Measurements from ENCODE around the gene SFTPB. TPM values are rescaled to one million over a fixed set of nuclear protein-coding genes. Genes with fewer than 3 reads are reported as not detected.
A peak's percentile ranks its signal among the peaks of the same experiment; 100 is the strongest.

The SFTPB gene
- total RNA-seq, 1 experiment from 2014 or later = not detected

GRCh38 chr2:85702800-85703199, 34.8 kb upstream of the SFTPB start:
- no peak for DNase-seq (ENCODE audit: low read depth)

DNA sequence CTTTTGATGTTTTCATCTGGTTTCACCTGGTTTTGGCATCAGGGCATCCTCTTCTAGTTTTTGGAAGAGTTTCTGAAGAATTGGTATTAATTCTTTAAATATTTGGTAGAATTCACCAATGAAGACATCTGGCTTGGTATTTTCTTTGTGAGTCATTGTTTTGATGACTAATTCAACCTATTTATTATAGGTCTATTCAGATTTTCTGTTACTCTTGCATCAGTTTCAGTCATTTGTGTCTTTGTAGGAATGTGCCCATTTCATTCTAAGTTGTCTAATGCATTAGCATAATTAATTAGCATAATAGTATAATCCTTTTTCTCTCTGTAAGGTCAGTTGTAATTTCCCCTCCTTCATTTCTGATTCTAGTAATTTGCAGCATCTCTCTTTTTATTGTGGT, 34.2 kb upstream of the SFTPB start:
- DNase-seq (ENCODE audit: low read depth) = peak; percentile 72

DNA sequence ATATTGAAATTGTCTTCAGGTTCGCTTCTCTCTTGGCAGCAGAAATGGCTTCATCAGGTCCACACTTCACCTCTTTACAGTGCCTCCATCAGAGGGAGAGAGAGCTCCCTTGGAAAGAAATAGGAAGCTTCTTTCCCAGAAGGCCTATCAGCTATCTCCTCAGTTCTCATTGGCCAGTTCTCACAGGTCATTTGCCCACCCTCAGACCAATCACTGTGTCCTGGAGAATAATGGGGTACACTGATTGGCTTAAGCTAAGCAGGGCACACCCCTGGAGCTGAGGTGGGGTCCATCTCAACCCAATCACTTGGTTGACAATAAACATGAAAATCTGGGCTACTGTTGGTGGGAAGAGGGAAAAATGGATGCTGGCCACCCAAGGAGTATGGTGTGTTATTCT, 31.3 kb upstream of the SFTPB start:
- no peak for DNase-seq (ENCODE audit: low read depth)

DNA sequence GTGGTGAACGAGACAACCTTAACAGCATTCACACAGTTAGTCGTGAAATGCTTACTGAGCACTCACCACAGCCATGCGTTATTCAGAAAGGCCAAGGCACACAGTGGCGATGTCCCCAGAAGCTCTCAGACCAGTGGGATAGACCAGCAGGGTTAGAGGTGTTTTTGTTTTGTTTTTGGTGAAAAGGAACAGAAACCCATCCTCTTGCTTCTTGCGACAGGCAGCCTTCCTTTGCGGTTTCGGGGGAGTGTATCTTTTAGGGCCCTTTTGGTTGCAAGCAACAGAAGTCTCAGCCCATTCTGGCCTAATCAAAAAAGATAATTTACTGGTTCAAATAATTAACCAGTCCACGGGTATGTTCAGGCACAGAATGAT, 30.9 kb upstream of the SFTPB start:
- DNase-seq (ENCODE audit: low read depth) = no peak

- DNase-seq (ENCODE audit: low read depth) = no peak
Observed at GRCh38 chr2:85698184-85698879, 30.3 kb upstream of the SFTPB start.

- DNase-seq (ENCODE audit: low read depth) = no peak
Observed at GRCh38 chr2:85697716-85698115, 29.7 kb upstream of the SFTPB start.

DNA sequence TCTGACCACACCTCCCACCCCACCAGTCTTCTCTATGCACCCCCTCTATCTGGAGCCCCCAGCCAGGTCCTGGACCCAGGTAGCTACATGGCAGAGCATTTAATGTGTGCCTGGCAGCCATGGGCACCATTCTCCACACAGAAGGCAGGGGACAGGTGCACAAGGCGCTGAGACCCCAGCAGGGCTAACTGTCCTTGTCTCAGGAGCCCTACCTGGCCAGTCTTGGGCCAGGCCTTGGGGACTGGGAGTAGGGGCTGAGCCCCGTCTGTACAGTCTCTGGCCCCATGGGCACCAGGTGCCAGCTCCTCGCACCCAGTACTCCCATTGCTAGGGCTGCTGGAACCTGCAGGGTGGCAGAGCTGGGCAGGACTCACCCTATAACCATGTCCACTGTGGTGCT, 29.1 kb upstream of the SFTPB start:
- DNase-seq (ENCODE audit: low read depth) = no peak

DNA sequence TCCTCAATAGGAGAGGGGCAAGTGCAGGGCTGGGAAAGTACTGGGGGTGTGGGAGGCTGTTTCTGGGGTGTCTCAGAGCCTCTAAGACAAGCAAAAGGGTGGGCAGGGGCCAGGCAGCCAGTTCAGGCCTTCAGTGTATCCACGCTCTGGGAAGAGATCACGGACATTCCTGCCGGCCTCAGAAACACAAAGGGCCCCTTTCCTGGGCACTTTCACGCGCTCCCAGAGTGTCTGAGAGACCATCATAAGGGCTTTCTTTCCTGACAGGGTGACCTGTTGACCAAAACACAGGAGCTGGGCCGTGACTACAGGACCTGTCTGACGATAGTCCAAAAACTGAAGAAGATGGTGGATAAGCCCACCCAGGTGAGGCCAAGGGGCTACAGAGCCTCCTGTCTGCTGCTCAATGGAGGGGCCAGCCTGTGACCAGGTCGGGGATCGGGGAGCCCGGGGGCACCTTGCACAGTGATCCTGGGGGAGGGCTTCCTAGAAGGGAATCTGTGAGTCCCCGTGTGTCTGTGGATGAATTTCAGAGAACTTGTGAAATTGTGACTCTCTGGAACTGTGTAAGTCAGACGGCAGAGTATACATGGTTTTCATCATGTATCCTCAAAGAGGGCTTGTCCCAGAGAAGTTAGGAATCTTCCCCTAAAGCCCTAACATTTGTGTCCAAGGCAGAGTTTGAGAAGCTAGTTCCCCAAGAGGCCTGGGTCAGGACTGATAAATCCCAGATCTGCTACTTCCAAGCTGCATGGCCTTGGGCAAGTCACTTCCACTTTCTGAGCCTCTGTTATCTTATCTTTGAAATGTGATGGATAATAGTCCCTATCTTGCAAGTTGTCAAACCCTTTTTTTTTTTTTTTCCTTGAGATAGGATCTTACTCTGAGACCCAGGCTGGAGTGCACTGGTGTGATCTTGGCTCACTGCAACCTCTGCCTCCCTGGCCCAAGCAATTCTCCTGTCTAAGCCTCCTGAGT, 28.0 kb upstream of the SFTPB start:
- no peak for DNase-seq (ENCODE audit: low read depth)

DNA sequence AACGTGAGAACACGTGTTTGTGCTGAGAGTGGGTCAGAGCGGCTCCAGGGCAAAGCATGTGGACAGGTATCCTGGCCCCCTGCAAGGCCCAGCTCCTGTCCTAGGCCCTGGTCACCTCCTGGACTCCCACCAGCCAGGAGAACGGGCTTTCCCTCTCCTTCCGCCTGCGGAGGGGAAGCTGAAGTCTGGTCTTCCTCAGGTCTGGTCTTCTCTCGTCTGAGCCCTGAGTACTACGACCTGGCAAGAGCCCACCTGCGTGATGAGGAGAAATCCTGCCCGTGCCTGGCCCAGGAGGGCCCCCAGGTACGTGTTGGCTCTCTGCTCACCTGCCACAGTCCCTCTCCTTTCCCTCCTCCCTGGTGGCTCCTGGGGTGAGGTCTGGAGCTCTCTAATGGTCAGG, 27.1 kb upstream of the SFTPB start:
- DNase-seq (ENCODE audit: low read depth) = no peak

- peak; percentile 57 for DNase-seq (ENCODE audit: low read depth)
Observed at GRCh38 chr2:85694052-85695025, 26.3 kb upstream of the SFTPB start, which contains the start of gene GNLY. GNLY (plus strand) TSS chr2:85694358; CDS start chr2:85694419, 61 bp downstream.

- DNase-seq (ENCODE audit: low read depth) = no peak
Observed at GRCh38 chr2:85692039-85692645, 24.1 kb upstream of the SFTPB start.

GRCh38 chr2:85690932-85691331, 22.9 kb upstream of the SFTPB start:
- no peak for DNase-seq (ENCODE audit: low read depth)

DNA sequence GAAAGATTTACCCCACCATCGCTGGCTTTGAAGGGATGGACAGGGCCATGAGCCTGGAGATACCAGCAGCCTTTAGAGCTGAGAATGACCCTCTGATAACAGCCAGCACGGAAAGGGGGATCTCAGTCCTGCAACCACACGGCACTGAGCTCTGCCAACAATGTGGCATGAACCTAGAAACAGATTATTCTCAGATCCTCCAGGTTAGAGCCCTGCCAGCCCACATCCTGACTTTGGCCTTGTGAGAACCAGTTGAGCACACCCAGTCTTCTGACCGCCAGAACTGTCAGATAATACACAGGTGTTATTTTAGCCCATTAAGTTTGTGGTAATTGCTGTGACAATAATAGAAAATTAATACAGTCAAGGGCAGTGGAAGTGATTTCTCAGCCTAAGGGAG, 16.8 kb upstream of the SFTPB start:
- DNase-seq (ENCODE audit: low read depth) = no peak

DNA sequence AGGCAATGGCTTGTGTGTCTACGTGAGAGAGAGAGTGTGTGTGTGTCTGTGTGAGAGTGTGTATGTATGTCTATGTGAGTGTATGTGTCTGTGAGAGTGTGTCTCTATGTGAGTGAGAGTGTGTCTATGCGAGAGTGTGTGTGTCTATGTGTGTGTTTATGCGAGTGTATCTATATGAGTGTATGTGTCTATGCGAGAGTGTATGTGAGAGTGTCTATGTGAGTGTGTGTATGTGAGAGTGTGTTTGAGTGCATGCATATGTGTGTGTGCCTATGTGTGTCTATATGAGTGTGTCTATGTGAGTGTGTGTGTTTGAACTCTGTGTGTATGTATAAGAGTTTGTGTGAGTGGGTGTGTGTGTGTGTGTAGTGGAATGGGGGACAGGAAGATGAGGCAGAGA, 16.4 kb upstream of the SFTPB start:
- DNase-seq (ENCODE audit: low read depth) = no peak

- DNase-seq (ENCODE audit: low read depth) = peak; percentile 44
Observed at GRCh38 chr2:85682378-85682777, 14.4 kb upstream of the SFTPB start.

GRCh38 chr2:85681776-85682175, 13.8 kb upstream of the SFTPB start:
- DNase-seq (ENCODE audit: low read depth) = no peak

DNA sequence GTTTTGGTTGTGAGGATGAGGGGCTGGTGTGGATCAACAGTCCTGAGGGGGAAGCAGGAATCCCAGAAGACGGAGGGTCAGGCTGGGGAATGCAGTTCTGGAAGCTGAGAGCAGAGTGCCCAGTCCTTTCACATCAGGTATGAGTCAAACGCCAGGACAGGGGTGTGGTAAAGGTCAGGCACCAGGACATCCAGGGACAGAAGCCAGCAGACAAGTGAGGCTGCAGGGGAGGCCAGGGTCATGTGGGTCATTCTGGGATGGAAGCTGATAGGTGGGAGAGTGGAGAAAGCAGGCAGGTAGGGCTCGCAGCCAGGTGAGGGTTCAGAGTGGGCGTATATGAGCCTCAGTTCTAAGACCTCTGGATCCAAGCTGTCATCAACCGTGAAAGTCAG, 13.4 kb upstream of the SFTPB start:
- no peak for DNase-seq (ENCODE audit: low read depth)

DNA sequence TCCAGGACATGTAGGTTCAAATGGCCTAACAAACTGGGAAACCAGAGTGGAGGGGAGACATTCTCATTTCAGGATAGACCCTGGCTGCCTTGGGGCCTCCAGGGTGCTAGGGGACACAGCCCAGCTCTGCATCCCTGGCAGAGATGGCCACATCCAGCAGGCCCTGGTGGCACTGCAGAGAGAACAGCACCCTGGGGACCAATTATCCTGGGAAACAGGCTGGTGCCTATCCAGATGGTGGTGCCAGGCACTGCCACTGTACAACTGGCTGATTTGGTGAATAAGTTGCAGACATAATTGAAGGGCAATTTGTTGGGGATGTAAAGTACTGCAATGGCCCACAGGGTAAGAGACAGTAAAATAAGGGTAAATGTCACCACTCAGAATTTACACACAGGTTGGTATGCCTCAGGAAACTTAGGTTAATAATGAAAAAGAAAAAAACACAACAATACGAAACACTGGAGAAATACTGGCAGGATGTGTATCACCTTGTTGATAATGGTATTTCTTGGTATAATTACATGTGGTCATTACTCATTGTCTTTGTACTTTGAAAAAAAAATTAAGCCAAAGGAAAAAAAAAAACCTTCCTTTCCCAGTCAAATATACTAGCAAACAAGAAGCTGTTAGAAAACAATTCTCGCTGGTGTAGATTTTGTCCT, 12.8 kb upstream of the SFTPB start:
- DNase-seq (ENCODE audit: low read depth) = no peak

DNA sequence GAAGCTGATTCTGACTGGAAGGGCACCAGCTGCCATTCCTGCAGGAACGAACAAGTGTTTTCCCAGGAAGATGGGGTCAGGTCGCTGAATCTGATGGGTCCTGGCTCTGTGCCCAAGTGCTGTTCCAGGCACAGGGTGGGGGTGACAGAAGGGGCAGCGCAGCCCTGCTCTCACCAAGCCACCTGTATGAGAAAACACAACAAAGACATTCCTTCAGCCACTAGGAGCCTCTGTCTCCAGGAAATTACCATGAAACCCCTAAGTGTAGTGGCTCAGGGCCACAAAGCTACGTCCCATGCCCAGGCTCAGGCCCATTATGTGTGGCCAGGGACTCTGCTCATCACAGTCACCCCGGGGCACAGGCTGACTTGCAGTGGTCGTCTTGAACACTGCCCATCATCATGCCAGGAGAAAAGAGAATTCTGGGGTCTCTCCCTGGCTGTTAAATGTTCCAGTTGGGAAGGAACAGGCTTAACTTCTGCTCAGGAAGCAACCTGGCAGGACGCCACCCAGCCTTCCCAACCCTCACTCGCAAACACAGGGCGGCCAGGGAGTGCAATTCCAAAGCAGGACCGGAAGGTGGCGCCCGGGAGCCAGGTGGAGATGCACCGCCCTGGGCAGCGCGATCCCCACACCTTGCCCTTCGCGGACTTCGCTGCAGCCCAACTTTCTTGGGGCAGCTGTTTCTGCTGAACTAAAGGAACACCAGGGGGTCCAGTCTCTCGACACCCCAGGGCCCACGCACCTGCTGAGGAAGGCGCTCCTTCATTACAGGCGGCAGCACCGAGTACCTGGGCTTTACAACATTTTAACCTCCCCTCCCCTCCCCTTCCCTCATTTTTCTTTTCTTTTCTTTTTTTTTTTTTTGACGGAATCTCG, 11.0 kb upstream of the SFTPB start:
- DNase-seq (ENCODE audit: low read depth) = peak; percentile 53

- DNase-seq (ENCODE audit: low read depth) = no peak
Observed at GRCh38 chr2:85678377-85678776, 10.4 kb upstream of the SFTPB start.

Data from LHCN-M2 (cell line).